Stimulated activated CD8-positive, alpha-beta memory T cell treated with anti-CD3 and anti-CD28 coated beads, Interleukin-12 subunit alpha, Interleukin-12 subunit beta, amount 100 ng/mL, for 1 hour (primary cell): ENCODE results near the gene KDM4B.
"Not testable (repeated sequence)": the region's sequence is repeated elsewhere in the genome, so short reads cannot be mapped to it uniquely, and the experiment has no call there.

Experiments used
- DNase-seq: peaks from one replicate; pipeline ENCODE4 v3.0.0-alpha.2; 2020; ENCODE audit warnings: low read depth

Gene KDM4B

GRCh38 chr19:5149932-5150901 lies 181.3 kb downstream of the KDM4B start:
- no peak for DNase-seq

- DNase-seq: no peak
Measured at GRCh38 chr19:5150902-5151741, 182.2 kb downstream of the KDM4B start.

GRCh38 chr19:5152013-5152763 lies 183.3 kb downstream of the KDM4B start:
- no peak for DNase-seq

GRCh38 chr19:5152767-5153532 lies 184.0 kb downstream of the KDM4B start:
- DNase-seq: no peak

GRCh38 chr19:5153601-5154128 lies 184.8 kb downstream of the KDM4B start:
- DNase-seq: no peak

- peak; percentile 8 for DNase-seq
Measured at GRCh38 chr19:5154129-5154798, 185.4 kb downstream of the KDM4B start.

GRCh38 chr19:5154799-5155426 lies 186.0 kb downstream of the KDM4B start:
- DNase-seq: no peak

GRCh38 chr19:5155586-5156210 lies 186.8 kb downstream of the KDM4B start:
- DNase-seq: no peak

GRCh38 chr19:5156231-5156986 lies 187.5 kb downstream of the KDM4B start:
- DNase-seq: no peak

GRCh38 chr19:5157186-5157585 lies 188.3 kb downstream of the KDM4B start:
- no peak for DNase-seq

- not testable (repeated sequence) for DNase-seq
Measured at GRCh38 chr19:5158549-5159134, 189.7 kb downstream of the KDM4B start.

- DNase-seq: not testable (repeated sequence)
Measured at GRCh38 chr19:5160158-5160795, 191.4 kb downstream of the KDM4B start.

- not testable (repeated sequence) for DNase-seq
Measured at GRCh38 chr19:5164845-5165696, 196.2 kb downstream of the KDM4B start.

- DNase-seq: no peak
Measured at GRCh38 chr19:5165697-5166019, 196.7 kb downstream of the KDM4B start.

GRCh38 chr19:5166262-5166661 lies 197.3 kb downstream of the KDM4B start:
- DNase-seq: no peak

- DNase-seq: peak; percentile 20
Measured at GRCh38 chr19:5170329-5170745, 201.4 kb downstream of the KDM4B start.

GRCh38 chr19:5171711-5172110 lies 202.8 kb downstream of the KDM4B start:
- no peak for DNase-seq
